Activated naive CD4-positive, alpha-beta T cell treated with anti-CD3 and anti-CD28 coated beads, Interleukin-2, amount 50 U/mL, for 24 hours (primary cell): Measurements from ENCODE around the gene BUB1B.

Experiments
- H3K27ac Mint-ChIP-seq: one replicate; pipeline ENCODE4 v1.8.0; 2021; ENCODE audit warnings: mild to moderate bottlenecking, mixed read lengths
- H3K27me3 Mint-ChIP-seq: one replicate; pipeline ENCODE4 v1.8.0; 2021; ENCODE audit warnings: mixed read lengths
- H3K36me3 Mint-ChIP-seq: one replicate; pipeline ENCODE4 v1.8.0; 2021; ENCODE audit warnings: mixed read lengths
- H3K4me1 Mint-ChIP-seq: one replicate; pipeline ENCODE4 v1.8.0; 2021; ENCODE audit warnings: mixed read lengths
- H3K4me3 Mint-ChIP-seq: one replicate; pipeline ENCODE4 v1.8.0; 2021; ENCODE audit warnings: mild to moderate bottlenecking, mixed read lengths
- H3K9me3 Mint-ChIP-seq: one replicate; pipeline ENCODE4 v1.8.0; 2021; ENCODE audit warnings: mixed read lengths

BUB1B gene

GRCh38 chr15:40240619-40241221 is 79.9 kb downstream of the BUB1B start:
- H3K4me1 Mint-ChIP-seq, result peaks cover 11% of the 10 kb centered on the region
- no peak overlapping the region for H3K4me3 Mint-ChIP-seq
- H3K36me3 Mint-ChIP-seq, result peaks cover 2% of the 10 kb centered on the region
- peaks cover 15% of the 10 kb centered on the region for H3K27me3 Mint-ChIP-seq
- H3K9me3 Mint-ChIP-seq, result no peaks in the 10 kb centered on the region
- H3K27ac Mint-ChIP-seq, result no peak overlapping the region

- H3K36me3 Mint-ChIP-seq, result peaks cover 2% of the 10 kb centered on the region
- peaks cover 11% of the 10 kb centered on the region for H3K4me1 Mint-ChIP-seq
- H3K9me3 Mint-ChIP-seq, result no peaks in the 10 kb centered on the region
- H3K4me3 Mint-ChIP-seq, result no peak overlapping the region
- peaks cover 15% of the 10 kb centered on the region for H3K27me3 Mint-ChIP-seq
- no peak overlapping the region for H3K27ac Mint-ChIP-seq
Measured at GRCh38 chr15:40241269-40242212, 80.7 kb downstream of the BUB1B start.

DNA sequence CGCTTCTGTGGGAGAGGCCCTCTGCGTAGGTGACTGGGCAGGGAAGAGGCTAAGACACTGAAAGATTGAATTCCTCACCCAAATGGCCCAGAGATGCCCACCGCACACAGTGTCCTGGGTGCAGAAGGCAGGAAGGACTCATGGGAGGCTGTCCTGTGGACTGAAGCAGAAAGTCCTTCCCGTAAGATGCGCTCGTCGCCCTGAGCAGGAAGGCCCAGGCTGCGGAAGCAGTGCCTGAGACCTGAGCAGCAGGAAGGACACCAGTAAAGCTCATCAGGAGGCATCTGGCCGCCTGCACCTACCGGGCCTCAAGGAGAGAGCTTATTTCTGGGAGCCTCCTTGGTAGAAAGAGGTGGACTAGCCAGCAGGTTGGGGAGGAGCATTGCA is 81.3 kb downstream of the BUB1B start:
- Mint-ChIP-seq H3K36me3 (peaks cover 2% of the 10 kb centered on the region), H3K27ac (no peak overlapping the region), H3K27me3 (peaks cover 15% of the 10 kb centered on the region)

GRCh38 chr15:40242601-40243000 is 81.7 kb downstream of the BUB1B start:
- Mint-ChIP-seq H3K27me3 (peaks cover 15% of the 10 kb centered on the region), H3K4me3 (no peak overlapping the region), H3K4me1 (peaks cover 11% of the 10 kb centered on the region), H3K27ac (no peak overlapping the region), H3K36me3 (peaks cover 2% of the 10 kb centered on the region), H3K9me3 (no peaks in the 10 kb centered on the region)

More for the DNA sequence above, 81.3 kb downstream of the BUB1B start:
- Mint-ChIP-seq H3K9me3 (no peaks in the 10 kb centered on the region), H3K4me3 (no peak overlapping the region), H3K4me1 (peaks cover 11% of the 10 kb centered on the region)

DNA sequence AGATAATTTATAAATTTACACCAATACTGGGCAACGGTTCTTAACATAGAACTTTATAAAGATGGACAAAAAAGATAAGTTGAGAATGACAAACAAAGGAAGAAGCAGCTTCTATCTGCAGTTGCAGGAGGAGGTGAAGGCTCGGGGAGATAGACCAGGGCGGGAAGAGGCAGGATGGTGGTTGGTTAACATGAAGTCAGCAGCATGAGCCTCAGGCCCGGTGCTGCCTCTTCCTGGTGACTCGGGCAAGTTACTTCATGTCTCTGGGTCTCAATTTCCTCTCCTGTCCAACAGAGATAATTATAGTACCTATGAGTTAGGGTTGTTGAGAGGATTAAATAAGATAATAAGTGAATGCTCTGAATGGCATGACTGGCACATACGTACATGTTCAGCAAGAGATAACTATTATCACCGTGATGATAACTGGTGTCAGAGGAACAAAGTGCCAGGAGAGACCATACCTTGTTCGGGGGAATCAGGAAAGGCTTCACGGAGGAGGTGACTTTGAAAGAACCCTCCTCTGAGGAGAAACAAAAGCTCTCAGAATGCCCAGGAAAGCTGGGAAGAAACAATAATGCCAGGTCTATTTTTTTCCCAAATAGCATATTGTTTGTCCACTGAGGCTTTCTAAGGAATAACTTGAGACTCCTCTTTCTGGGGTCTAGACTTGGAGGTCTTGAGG is 82.4 kb downstream of the BUB1B start:
- Mint-ChIP-seq H3K36me3 (peaks cover under 1% of the 10 kb centered on the region), H3K27me3 (peaks cover 9% of the 10 kb centered on the region), H3K4me3 (no peak overlapping the region), H3K9me3 (no peaks in the 10 kb centered on the region), H3K4me1 (peaks cover 7% of the 10 kb centered on the region), H3K27ac (no peak overlapping the region)

- H3K36me3 Mint-ChIP-seq, result no peaks in the 10 kb centered on the region
- H3K4me1 Mint-ChIP-seq, result no peaks in the 10 kb centered on the region
- H3K27ac Mint-ChIP-seq, result no peak overlapping the region
- peaks cover 2% of the 10 kb centered on the region for H3K27me3 Mint-ChIP-seq
- H3K4me3 Mint-ChIP-seq, result no peak overlapping the region
- no peaks in the 10 kb centered on the region for H3K9me3 Mint-ChIP-seq
Measured at GRCh38 chr15:40244961-40245523, 84.2 kb downstream of the BUB1B start.

DNA sequence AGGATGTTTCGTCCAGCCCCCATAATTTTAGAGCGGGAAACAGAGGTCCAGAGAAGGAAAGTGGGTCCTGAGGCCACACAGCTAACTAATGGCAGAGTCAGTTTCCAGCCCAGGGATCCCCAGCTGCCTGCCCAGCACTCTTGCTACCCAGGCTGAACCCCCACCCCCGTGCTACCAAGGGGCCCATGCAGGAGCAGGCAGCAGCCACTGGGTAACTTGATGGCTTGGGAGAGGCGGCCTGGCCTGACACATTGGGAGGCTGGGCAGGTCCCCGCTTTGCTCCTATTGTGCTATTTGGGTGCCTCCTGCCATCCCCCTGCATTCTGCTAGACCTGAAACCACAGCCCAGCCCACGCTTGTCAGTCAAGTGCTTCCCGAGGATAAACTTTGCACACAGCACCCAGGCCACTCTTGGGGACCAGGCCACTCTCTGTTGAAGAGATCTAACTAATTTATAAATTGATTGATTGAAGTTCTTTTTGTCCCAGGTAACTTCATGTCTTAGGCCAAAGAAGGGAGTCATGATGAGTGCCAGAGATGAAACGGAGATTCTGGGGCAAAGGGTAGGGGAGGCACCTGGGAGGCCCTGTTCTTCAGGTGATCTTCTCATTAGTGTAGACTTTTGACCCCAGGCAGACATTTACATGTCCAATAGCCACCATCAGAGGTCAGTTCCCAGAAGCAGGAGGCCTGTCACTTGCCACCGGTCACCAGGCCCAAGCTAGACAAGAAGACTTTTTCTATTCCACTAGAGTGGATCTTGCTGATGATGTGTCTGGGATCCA is 85.0 kb downstream of the BUB1B start:
- peaks cover 2% of the 10 kb centered on the region for H3K27me3 Mint-ChIP-seq
- H3K4me1 Mint-ChIP-seq, result no peaks in the 10 kb centered on the region
- H3K27ac Mint-ChIP-seq, result no peak overlapping the region
- no peak overlapping the region for H3K4me3 Mint-ChIP-seq
- H3K36me3 Mint-ChIP-seq, result no peaks in the 10 kb centered on the region
- H3K9me3 Mint-ChIP-seq, result no peaks in the 10 kb centered on the region

DNA sequence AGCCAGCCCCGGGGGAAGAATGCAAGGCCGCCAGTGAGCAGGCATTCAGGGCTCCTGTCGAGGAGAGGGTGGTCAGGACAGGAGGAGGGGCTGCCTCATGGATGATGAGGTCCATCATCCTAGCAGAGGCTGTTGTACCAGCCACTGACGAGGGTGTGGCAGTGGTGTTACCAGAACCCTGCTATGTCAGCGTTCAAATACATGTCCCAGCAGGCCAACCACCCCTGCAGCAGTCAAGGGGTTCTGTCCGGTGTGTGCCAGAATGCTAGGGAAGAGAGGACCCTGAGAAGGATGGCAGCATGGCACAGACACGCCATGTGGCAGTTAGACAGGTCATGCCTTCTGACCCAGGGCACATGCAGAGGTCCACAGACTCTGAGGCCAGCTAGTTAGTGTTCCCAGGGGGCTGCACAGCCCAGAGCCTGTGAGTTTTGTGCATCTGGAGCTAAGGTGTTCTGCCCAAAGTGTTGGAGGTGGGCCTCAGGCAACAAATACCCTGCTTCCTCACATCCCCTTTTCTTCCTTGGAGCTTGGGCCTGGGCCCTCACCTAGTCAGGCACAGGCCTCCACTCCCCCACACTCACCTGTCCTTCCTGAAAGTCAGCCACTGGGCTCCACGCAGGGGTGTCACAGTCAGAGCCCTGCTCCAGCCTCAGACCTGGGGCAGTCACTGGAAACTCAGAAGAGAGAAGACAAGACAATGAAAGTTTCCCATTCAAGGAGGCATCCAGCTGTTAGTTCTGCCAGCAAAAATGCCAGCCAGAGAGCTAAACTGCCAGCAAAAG is 85.8 kb downstream of the BUB1B start:
- Mint-ChIP-seq H3K9me3 (no peaks in the 10 kb centered on the region), H3K36me3 (no peaks in the 10 kb centered on the region), H3K27me3 (peaks cover 5% of the 10 kb centered on the region), H3K4me3 (no peak overlapping the region), H3K27ac (no peak overlapping the region), H3K4me1 (no peaks in the 10 kb centered on the region)

DNA sequence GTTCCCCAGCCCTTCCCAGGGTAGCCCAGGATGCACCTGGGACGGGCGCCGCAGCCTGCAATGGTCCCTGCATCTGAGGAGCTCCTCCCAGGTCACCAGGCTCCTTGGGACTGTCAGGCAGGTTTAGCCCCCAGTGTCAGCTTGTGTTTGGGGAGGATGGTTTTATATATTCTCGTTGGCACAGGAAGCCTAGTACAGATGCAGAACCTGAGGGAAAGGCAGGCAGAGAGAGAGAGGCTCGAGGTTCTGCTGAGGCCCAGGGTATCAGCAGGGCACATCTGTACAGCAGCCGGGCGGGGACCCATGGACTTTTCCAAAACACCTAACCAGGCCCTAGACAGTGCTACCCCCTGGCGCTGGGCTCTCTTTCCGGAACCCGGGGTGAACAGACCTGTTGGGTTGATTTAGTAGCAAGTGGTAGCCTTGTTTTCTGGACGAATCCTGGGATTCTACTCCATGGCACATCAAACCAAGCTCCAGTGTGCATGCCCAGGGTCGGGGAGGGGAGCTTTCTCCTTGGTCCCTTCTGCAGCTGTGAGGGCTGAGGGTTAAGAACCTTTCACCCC is 86.6 kb downstream of the BUB1B start:
- Mint-ChIP-seq H3K27ac (no peak overlapping the region), H3K4me1 (no peaks in the 10 kb centered on the region), H3K27me3 (peaks cover 5% of the 10 kb centered on the region), H3K36me3 (no peaks in the 10 kb centered on the region), H3K4me3 (no peak overlapping the region), H3K9me3 (no peaks in the 10 kb centered on the region)

DNA sequence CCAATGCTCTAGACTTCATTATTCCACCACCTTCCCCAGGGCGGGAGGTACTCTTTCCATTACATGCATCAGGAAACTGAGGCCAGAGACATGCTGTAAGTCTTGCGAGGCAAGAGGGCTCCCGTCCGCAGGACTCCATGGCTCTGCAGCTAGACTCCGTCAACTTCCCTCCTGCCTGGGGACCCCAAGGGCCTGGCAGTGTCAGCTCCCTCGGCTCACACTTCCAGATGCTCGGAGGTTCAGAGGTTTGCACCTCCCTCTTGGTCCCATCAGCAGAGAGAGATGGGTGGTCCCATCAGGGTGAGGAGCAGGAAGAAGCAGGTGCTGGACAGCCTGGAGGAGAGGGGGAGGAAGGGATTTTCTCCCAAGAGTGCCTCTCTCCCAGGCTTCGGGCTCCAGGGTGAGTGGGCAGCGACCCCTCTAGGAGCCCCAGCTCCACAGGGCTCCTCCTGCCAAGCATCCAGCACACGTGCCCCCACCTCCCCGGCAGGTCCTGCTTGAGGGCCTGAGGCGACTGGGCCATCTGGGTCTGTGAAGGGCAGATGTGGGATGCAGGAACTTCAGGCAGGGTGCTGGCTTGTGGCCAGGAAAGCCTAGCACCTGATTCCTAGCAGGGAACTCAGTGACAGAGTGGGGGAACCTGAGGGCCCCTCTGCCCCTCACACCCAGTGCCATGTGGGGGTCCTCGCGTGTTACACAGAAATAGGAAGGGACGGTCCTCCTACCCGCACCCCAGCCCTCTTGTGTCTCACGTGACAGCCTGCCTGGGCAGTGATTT is 87.3 kb downstream of the BUB1B start:
- Mint-ChIP-seq H3K9me3 (no peaks in the 10 kb centered on the region), H3K36me3 (no peaks in the 10 kb centered on the region), H3K4me1 (peaks cover 4% of the 10 kb centered on the region), H3K27ac (no peak overlapping the region), H3K27me3 (peaks cover 8% of the 10 kb centered on the region), H3K4me3 (no peak overlapping the region)

DNA sequence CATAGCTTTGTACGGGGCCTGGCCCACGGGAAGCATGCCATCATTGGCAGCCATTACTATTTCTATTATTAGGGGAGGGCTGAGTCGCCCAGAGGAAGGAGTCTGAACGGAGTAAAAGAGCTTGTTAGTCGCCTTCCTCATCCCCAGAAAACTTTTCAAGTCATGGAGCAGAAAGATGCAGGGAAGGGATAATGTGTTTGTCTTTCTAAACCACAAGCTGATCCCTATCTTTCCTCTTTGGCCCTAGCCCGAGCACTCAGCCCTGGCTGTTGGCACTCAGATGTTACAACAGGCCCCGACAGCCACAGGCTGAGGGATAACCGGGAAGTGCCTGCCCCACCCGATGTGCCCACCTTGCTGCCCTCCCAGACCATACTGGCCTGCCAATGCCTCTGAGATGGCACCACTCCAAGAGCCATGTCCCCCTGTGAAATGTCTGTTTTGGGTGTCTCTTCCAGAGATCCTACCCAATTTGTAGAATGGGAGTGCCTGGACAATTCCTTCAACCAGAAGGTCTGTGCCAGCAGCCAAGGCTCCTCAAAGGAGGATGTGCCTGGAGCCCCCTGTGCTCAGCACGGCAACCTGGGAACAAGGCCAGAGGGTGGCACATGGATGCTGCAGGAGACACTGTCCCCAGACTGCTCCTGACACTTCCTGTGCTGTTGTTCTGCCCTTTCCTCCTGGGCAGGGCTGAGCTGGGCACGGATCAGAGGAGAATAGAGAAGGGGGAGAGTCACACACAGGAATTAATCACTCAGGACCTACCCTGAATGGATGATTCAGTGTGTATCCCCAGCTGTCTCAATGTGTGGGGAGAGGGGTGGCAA is 88.8 kb downstream of the BUB1B start:
- Mint-ChIP-seq H3K4me3 (no peak overlapping the region), H3K36me3 (no peaks in the 10 kb centered on the region), H3K27me3 (peaks cover 20% of the 10 kb centered on the region), H3K4me1 (peaks cover 6% of the 10 kb centered on the region), H3K27ac (no peak overlapping the region), H3K9me3 (no peaks in the 10 kb centered on the region)

DNA sequence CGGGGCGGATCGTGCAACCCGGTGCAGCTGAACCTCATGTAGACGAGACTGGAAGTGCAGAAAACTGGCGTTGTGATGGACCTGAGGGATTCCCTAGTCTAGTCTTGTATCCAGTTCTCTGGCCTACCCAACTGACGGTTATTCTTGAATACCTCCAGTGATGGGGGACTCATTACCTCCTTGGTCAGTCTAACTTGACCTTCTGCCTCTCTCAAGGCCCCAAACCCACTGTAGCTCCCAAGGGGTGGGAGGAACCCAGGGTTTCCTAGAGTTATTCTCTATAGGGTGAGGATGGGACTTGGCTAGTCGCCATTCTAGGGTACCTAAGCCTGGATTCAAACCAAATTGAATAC is 89.4 kb downstream of the BUB1B start:
- Mint-ChIP-seq H3K27me3 (peaks cover 20% of the 10 kb centered on the region), H3K4me1 (peaks cover 6% of the 10 kb centered on the region), H3K36me3 (no peaks in the 10 kb centered on the region), H3K9me3 (no peaks in the 10 kb centered on the region), H3K27ac (no peak overlapping the region), H3K4me3 (no peak overlapping the region)
